Stimulated activated naive CD8-positive, alpha-beta T cell treated with anti-CD3 and anti-CD28 coated beads, Interleukin-15, Interleukin-2, amounts not matched to agents 100 U/mL and 50 U/mL, for 24 hours (primary cell): Measurements from ENCODE around the gene GATAD1.
"Not testable (repeated sequence)": the region's sequence is repeated elsewhere in the genome, so short reads cannot be mapped to it uniquely, and the experiment has no call there.

Experiments used
- ATAC-seq: fragments of 150-1000 bp; cut with Tn5 transposase; one replicate; pipeline ENCODE4 v1.10.0; 2021
- DNase-seq: peaks from one replicate; pipeline ENCODE4 v3.0.0; 2021

GATAD1 gene

DNA sequence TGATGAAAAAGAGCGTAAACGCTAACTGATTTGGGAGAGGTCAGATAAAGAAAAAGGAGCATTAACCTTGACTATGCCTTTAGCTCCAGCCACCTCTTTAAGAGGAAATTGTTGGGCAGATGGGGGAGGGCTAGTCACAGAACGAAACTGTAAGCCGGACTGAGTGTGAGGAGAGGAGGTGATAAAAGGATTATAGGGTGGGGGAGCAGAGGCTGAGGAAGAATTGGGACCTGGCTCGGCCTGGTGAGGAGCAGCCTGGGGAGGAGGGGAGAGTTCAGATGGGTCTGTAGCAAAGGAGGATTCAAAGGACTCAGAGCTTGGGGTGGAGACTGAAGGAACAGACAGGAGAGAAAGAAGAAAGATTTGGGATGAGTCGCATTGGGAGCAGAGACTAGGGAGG, 36.3 kb downstream of the GATAD1 start:
- DNase-seq, ATAC-seq: not testable (repeated sequence)

DNA sequence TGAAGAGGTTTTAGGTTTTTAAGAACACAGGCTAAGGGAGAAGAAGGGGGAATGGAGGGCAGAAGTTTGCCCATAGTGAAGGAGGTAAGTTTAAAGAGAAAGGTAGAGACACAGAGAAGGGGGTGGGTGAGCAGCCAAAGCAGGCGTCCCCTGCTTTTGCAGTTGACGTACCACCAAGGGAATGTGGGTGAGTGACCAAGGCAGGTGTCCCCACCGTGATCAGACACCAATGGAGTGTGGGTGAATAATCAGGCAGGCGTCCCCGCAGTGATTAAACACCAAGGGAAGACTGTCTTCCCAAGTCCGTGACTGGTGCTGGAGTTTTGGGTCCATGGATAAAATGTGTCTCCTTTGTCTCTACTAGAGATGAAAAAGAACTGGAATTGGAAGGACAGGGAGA, 36.9 kb downstream of the GATAD1 start:
- not testable (repeated sequence) for ATAC-seq, DNase-seq

DNA sequence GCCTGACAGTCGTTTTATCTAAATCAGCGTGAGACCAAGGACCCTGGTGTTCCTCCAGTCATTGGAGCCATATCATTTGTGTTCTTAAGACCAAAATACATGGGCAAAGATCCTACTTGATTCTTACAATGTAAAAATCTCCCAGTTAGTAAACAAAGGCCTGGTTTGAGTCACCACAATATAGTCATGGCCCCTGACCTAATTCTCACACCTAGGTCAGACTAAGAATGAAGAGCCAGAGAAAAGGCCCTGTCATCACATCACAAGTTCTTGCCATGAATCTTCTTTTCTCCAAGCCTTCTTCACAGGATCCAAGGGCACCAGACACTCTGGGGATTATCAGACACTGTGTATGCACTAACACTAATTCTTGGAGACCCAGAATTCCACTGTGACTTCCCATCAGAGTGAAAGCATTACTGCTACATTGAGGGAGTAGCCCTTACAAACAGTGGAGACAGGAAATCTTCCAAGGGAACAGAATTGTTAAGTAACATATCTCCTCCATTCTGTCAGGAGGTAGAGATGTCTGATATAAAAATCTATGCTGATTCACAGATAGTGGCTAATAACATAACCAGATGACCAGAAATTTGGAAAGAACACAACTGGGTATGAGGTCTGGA, 38.1 kb downstream of the GATAD1 start:
- ATAC-seq (no peak), DNase-seq (no peak)

GRCh38 chr7:92485974-92486373, 38.7 kb downstream of the GATAD1 start:
- ATAC-seq: no peak

DNA sequence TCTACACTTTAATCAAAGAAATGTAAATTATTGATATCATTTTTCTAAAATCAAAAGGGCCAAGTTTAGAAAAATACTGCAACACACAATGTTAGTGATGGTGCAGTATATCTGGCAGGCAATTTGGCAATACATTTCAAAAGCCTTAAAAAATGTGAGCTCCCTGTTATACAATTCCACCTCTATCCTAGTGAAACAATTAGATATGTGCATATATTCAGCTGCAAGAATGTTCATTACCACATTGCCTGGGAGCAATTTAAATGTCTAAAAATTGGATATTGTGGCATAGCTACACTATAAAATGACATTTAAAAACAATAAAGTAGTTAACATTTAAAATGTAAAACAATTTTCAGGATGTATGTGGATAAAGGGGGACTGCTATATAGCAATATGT, 40.5 kb downstream of the GATAD1 start:
- ATAC-seq (no peak), DNase-seq (no peak)

More at GRCh38 chr7:92485974-92486373, 38.7 kb downstream of the GATAD1 start:
- DNase-seq: no peak

- no peak for ATAC-seq
- DNase-seq: no peak
Observed at GRCh38 chr7:92489634-92490033, 42.4 kb downstream of the GATAD1 start.

GRCh38 chr7:92496876-92497275, 49.6 kb downstream of the GATAD1 start:
- ATAC-seq (no peak), DNase-seq (no peak)

- DNase-seq (no peak), ATAC-seq (no peak)
Observed at GRCh38 chr7:92498557-92498956, 51.3 kb downstream of the GATAD1 start.

GRCh38 chr7:92503767-92504166, 56.5 kb downstream of the GATAD1 start:
- DNase-seq (no peak), ATAC-seq (no peak)

GRCh38 chr7:92504563-92504962, 57.3 kb downstream of the GATAD1 start:
- ATAC-seq (no peak), DNase-seq (no peak)

GRCh38 chr7:92506363-92506762, 59.1 kb downstream of the GATAD1 start:
- DNase-seq (no peak), ATAC-seq (no peak)

- ATAC-seq: no peak
- no peak for DNase-seq
Observed at GRCh38 chr7:92508946-92509345, 61.7 kb downstream of the GATAD1 start.
